Kidney capillary endothelial cell (primary cell): ENCODE results near the gene TXLNB.
A peak's percentile ranks its signal among the peaks of the same experiment; 100 is the strongest.
"Not testable (repeated sequence)": the region's sequence is repeated elsewhere in the genome, so short reads cannot be mapped to it uniquely, and the experiment has no call there.

Experiments used
- DNase-seq: peaks from one replicate; pipeline ENCODE4 v3.0.0-alpha.2; 2018; ENCODE audit warnings: low spot score

TXLNB gene

GRCh38 chr6:139235661-139236060, 56.1 kb downstream of the TXLNB start:
- no peak for DNase-seq

GRCh38 chr6:139234193-139234592, 57.6 kb downstream of the TXLNB start:
- not testable (repeated sequence) for DNase-seq

GRCh38 chr6:139231206-139231605, 60.6 kb downstream of the TXLNB start:
- DNase-seq = no peak

GRCh38 chr6:139230391-139230840, 61.4 kb downstream of the TXLNB start:
- no peak for DNase-seq

- DNase-seq = not testable (repeated sequence)
These were observed 63.4 kb downstream of the TXLNB start for GRCh38 chr6:139228387-139228786.

- no peak for DNase-seq
These were observed 72.1 kb downstream of the TXLNB start for GRCh38 chr6:139219746-139220145.

GRCh38 chr6:139219271-139219729, 72.5 kb downstream of the TXLNB start:
- DNase-seq = peak; percentile 69

GRCh38 chr6:139212460-139212859, 79.3 kb downstream of the TXLNB start:
- DNase-seq = not testable (repeated sequence)

GRCh38 chr6:139210766-139211165, 81.0 kb downstream of the TXLNB start:
- DNase-seq = not testable (repeated sequence)

- no peak for DNase-seq
These were observed 86.0 kb downstream of the TXLNB start for GRCh38 chr6:139205843-139206242.

- DNase-seq = no peak
These were observed 86.8 kb downstream of the TXLNB start for GRCh38 chr6:139204978-139205377.

- DNase-seq = no peak
These were observed 90.4 kb downstream of the TXLNB start for GRCh38 chr6:139201378-139201777.

GRCh38 chr6:139198529-139199288, 93.1 kb downstream of the TXLNB start:
- no peak for DNase-seq

GRCh38 chr6:139194740-139195139, 97.1 kb downstream of the TXLNB start:
- DNase-seq = no peak
